HepG2 (cell line): ENCODE data around the gene IGF2. TPM values are rescaled to one million over a fixed set of nuclear protein-coding genes. Genes with fewer than 3 reads are reported as not detected.
A peak's percentile ranks its signal among the peaks of the same experiment; 100 is the strongest.

Source experiments
- ADNP ChIP-seq: sonication (generic); formaldehyde crosslinking; IDR thresholded peaks from 2 replicates; pipeline ENCODE4 v1.4.0; 2020; ENCODE audit warnings: missing genetic modification reagents
- CBFB ChIP-seq: sonication (generic); formaldehyde crosslinking; IDR thresholded peaks from 2 replicates; pipeline ENCODE4 v1.4.0; 2020; ENCODE audit warnings: missing genetic modification reagents
- CBX2 ChIP-seq, 2 experiments: fragments of 200-600 bp in 1 of 2; sonication (generic); formaldehyde crosslinking in 1 of 2; IDR thresholded peaks; 2 replicates each; pipeline versions ENCODE4 v1.7.0 to v1.8.1; 2018 to 2022; ENCODE audit warnings: low read depth in 2 of 2, low read length in 1 of 2, mild to moderate bottlenecking in 1 of 2, missing genetic modification reagents in 1 of 2
- ESRRA ChIP-seq: sonication (generic); formaldehyde crosslinking; IDR thresholded peaks from 2 replicates; pipeline ENCODE4 v1.5.1; 2020; ENCODE audit warnings: mild to moderate bottlenecking, low read depth, missing genetic modification reagents
- FIP1L1 ChIP-seq: fragments of 200-400 bp; formaldehyde crosslinking; IDR thresholded peaks from 2 replicates; pipeline ENCODE4 v1.6.1; 2018; ENCODE audit warnings: low read depth, mild to moderate bottlenecking, low read length, moderate library complexity, borderline replicate concordance; ENCODE audit not compliant: insufficient read depth
- FOXK1 ChIP-seq: sonication (generic); formaldehyde crosslinking; IDR thresholded peaks from 2 replicates; pipeline ENCODE4 v1.4.0; 2020; ENCODE audit warnings: low read depth, missing genetic modification reagents, borderline replicate concordance
- KDM1A ChIP-seq: IDR thresholded peaks from 2 replicates; pipeline ENCODE4 v1.6.1; 2016; ENCODE audit warnings: missing compliant biosample characterization
- MEIS1 ChIP-seq: sonication (generic); formaldehyde crosslinking; IDR thresholded peaks from 2 replicates; pipeline ENCODE4 v1.9.0; 2021; ENCODE audit warnings: mild to moderate bottlenecking, missing genetic modification reagents, moderate library complexity, borderline replicate concordance
- SRSF9 ChIP-seq: fragments of 200-400 bp; formaldehyde crosslinking; IDR thresholded peaks from 2 replicates; pipeline ENCODE4 v1.6.1; 2018; ENCODE audit warnings: borderline replicate concordance, mild to moderate bottlenecking, low read depth, low read length; ENCODE audit not compliant: insufficient read depth, poor library complexity, severe bottlenecking
- STAT5B ChIP-seq: sonication (generic); formaldehyde crosslinking; IDR thresholded peaks from 2 replicates; pipeline ENCODE4 v1.4.0; 2020; ENCODE audit warnings: missing genetic modification reagents
- YY1 ChIP-seq: IDR thresholded peaks from 2 replicates; pipeline ENCODE4 v1.6.1; 2011; ENCODE audit warnings: low read length, low read depth, moderate library complexity, mild to moderate bottlenecking; ENCODE audit not compliant: insufficient read depth, insufficient replicate concordance
- ZNF530 ChIP-seq: sonication (generic); formaldehyde crosslinking; IDR thresholded peaks from 2 replicates; pipeline ENCODE4 v1.5.0; 2020; ENCODE audit warnings: low read depth, mild to moderate bottlenecking, missing genetic modification reagents
- ZNF644 ChIP-seq: IDR thresholded peaks from 2 replicates; pipeline ENCODE4 v1.6.1; 2016; ENCODE audit warnings: low read depth
- ZNF7 ChIP-seq: IDR thresholded peaks from 2 replicates; pipeline ENCODE4 v1.6.1; 2016; ENCODE audit warnings: missing biosample characterization, missing genetic modification reagents
- ZSCAN30 ChIP-seq: sonication (generic); formaldehyde crosslinking; IDR thresholded peaks from 2 replicates; pipeline ENCODE4 v1.5.0; 2020; ENCODE audit warnings: mild to moderate bottlenecking, missing genetic modification reagents
- polyA plus RNA-seq, 8 experiments: library from polyadenylated mRNA; depleted of rRNA in 3 of 8; stranded (reverse) in 7 of 8; unstranded in 1 of 8; fragments of >200 nt; fragmentation: Illumina TruSeq in 4 of 8; extraction: Trizol in 4 of 8; gene quantifications; 2 replicates each; pipeline versions ENCODE4 v1.2.1 to v1.2.3, GENCODE V29; 2011 to 2016; ENCODE audit warnings: low read depth in 4 of 8, missing spikeins in 1 of 8, mixed read lengths in 1 of 8; ENCODE audit not compliant: insufficient read depth in 1 of 8
- total RNA-seq, 5 experiments: library from RNA; depleted of rRNA; stranded (reverse); fragments of >200 nt; fragmentation: Illumina TruSeq; extraction: Trizol; gene quantifications; 2 replicates each; pipeline ENCODE4 v1.2.3, GENCODE V29; 2016; ENCODE audit warnings: low read depth in 1 of 5
- TF ChIP-seq, protein P1 (sequence below): sonication (generic); formaldehyde crosslinking; IDR thresholded peaks from 2 replicates; pipeline ENCODE4 v1.4.0; 2020; ENCODE audit warnings: low read depth, mild to moderate bottlenecking, missing genetic modification reagents
- TF ChIP-seq, protein P2 (sequence below): sonication (generic); formaldehyde crosslinking; IDR thresholded peaks from 2 replicates; pipeline ENCODE4 v1.5.0; 2020; ENCODE audit warnings: missing genetic modification reagents
- TF ChIP-seq, protein P3 (sequence below), 2 experiments: IDR thresholded peaks; 2 replicates each; pipeline ENCODE4 v1.6.1; 2011 to 2012; ENCODE audit warnings: low read length in 2 of 2, borderline replicate concordance in 1 of 2, low read depth in 1 of 2, mild to moderate bottlenecking in 1 of 2, moderate library complexity in 1 of 2
- TF ChIP-seq, protein P4 (sequence below): sonication (generic); formaldehyde crosslinking; IDR thresholded peaks from 2 replicates; pipeline ENCODE4 v1.8.1; 2023; ENCODE audit warnings: mild to moderate bottlenecking, missing genetic modification reagents, borderline replicate concordance
- TF ChIP-seq, protein P5 (sequence below): sonication (generic); formaldehyde crosslinking; conservative IDR thresholded peaks from 2 replicates; pipeline ENCODE4 v1.8.1; 2023; ENCODE audit warnings: missing genetic modification reagents

IGF2 gene
- total and polyA plus RNA-seq, 2 of the 13 experiments (the other 11 are each of a cell fraction or from before 2014, with no cell fraction given) = 79.1 to 254 TPM

DNA sequence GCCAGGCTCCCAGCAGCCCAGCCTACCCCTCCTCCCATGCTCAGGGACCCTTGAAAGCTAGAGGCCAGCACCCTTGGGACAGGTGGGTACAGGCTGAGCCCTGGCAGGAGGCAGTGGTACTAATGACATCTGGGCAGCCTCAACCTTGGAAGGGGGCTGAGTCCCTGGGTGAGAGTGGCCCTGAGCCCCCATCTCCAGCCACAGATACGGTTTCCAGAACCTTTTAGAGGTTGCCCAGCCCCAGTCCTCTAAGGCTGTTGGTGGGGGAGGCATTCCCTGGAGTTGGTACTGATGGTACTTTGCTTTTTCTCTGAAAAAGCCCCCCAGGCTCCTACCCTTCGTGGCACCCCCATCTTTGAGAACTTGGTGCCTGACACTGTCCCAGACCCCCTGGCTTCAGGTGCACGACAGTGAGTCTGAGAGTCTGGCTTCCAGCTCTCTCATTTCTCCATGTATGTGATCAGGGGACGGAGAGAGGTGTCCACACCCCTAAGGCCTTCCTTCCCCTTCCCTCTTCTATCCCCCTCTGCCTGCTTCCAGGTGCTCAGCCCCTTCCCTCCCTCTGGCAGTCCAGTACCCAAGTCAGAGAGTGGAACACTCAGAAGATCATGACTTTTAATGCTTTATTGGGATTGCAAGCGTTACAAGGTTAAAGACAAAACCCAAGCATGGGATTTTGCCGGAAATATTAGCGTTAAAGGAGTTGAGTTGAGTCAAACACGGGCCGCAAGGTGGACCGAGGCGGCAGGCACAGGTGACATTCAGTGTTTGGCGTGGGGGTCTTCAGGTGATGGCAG is 10.5 kb downstream of the IGF2 start (continued):
- no peak for TF ChIP-seq ADNP
- peak; percentile 45; the same call in 1 of the 2 replicates for TF ChIP-seq FOXK1 (CRISPR knock-in tag)
- no peak for TF ChIP-seq ZNF644 (CRISPR knock-in tag)
- TF ChIP-seq MEIS1 (CRISPR knock-in tag) = 0 out of 2 replicates have a peak, but pooled peaks have one; percentile 32
- no peak for TF ChIP-seq SRSF9
- TF ChIP-seq STAT5B (CRISPR knock-in tag) = no peak
- no peak; the same call in 1 of the 2 replicates for TF ChIP-seq ESRRA (CRISPR knock-in tag)
- TF ChIP-seq CBFB (CRISPR knock-in tag) = no peak
- no peak for TF ChIP-seq ZNF530 (CRISPR knock-in tag)
- TF ChIP-seq, protein P1, sequence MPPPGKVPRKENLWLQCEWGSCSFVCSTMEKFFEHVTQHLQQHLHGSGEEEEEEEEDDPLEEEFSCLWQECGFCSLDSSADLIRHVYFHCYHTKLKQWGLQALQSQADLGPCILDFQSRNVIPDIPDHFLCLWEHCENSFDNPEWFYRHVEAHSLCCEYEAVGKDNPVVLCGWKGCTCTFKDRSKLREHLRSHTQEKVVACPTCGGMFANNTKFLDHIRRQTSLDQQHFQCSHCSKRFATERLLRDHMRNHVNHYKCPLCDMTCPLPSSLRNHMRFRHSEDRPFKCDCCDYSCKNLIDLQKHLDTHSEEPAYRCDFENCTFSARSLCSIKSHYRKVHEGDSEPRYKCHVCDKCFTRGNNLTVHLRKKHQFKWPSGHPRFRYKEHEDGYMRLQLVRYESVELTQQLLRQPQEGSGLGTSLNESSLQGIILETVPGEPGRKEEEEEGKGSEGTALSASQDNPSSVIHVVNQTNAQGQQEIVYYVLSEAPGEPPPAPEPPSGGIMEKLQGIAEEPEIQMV (CRISPR knock-in tag) = peak; percentile 31; the same call in 1 of the 2 replicates
- TF ChIP-seq ZSCAN30 (CRISPR knock-in tag) = peak; percentile 85; the same call in 1 of the 2 replicates
- TF ChIP-seq, protein P2, sequence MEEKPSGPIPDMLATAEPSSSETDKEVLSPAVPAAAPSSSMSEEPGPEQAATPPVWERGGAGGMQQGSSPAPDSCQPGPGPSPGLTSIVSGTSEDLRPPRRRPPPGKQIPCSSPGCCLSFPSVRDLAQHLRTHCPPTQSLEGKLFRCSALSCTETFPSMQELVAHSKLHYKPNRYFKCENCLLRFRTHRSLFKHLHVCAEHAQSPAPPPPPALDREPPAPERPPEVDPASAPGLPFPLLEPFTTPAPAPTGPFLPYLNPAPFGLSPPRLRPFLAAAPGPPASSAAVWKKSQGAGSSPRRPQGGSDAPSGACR (CRISPR knock-in tag) = no peak; the same call in 1 of the 2 replicates
- TF ChIP-seq YY1 = peak; percentile 42
- no peak for TF ChIP-seq FIP1L1
- TF ChIP-seq ZNF7 (CRISPR knock-in tag) = no peak
- no peak for TF ChIP-seq KDM1A (CRISPR knock-in tag)
- TF ChIP-seq, protein P3, sequence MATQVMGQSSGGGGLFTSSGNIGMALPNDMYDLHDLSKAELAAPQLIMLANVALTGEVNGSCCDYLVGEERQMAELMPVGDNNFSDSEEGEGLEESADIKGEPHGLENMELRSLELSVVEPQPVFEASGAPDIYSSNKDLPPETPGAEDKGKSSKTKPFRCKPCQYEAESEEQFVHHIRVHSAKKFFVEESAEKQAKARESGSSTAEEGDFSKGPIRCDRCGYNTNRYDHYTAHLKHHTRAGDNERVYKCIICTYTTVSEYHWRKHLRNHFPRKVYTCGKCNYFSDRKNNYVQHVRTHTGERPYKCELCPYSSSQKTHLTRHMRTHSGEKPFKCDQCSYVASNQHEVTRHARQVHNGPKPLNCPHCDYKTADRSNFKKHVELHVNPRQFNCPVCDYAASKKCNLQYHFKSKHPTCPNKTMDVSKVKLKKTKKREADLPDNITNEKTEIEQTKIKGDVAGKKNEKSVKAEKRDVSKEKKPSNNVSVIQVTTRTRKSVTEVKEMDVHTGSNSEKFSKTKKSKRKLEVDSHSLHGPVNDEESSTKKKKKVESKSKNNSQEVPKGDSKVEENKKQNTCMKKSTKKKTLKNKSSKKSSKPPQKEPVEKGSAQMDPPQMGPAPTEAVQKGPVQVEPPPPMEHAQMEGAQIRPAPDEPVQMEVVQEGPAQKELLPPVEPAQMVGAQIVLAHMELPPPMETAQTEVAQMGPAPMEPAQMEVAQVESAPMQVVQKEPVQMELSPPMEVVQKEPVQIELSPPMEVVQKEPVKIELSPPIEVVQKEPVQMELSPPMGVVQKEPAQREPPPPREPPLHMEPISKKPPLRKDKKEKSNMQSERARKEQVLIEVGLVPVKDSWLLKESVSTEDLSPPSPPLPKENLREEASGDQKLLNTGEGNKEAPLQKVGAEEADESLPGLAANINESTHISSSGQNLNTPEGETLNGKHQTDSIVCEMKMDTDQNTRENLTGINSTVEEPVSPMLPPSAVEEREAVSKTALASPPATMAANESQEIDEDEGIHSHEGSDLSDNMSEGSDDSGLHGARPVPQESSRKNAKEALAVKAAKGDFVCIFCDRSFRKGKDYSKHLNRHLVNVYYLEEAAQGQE (IDR thresholded peaks at IDR 0.05; ENCODE audit: borderline replicate concordance in 1 of 2, low read depth in 1 of 2, low read length in 2 of 2) = peak in 1 of 2 experiments; percentile 6; a peak in 1 of 4 replicates
- no peak for TF ChIP-seq CBX2 (IDR thresholded peaks at IDR 0.05; ENCODE audit: low read depth, low read length)
- no peak; the same call in 1 of the 2 replicates for TF ChIP-seq CBX2 (CRISPR knock-in tag; IDR thresholded peaks at IDR 0.05; ENCODE audit: low read depth)
- TF ChIP-seq, protein P4, sequence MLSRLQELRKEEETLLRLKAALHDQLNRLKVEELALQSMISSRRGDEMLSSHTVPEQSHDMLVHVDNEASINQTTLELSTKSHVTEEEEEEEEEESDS (CRISPR knock-in tag) = no peak
- TF ChIP-seq, protein P5, sequence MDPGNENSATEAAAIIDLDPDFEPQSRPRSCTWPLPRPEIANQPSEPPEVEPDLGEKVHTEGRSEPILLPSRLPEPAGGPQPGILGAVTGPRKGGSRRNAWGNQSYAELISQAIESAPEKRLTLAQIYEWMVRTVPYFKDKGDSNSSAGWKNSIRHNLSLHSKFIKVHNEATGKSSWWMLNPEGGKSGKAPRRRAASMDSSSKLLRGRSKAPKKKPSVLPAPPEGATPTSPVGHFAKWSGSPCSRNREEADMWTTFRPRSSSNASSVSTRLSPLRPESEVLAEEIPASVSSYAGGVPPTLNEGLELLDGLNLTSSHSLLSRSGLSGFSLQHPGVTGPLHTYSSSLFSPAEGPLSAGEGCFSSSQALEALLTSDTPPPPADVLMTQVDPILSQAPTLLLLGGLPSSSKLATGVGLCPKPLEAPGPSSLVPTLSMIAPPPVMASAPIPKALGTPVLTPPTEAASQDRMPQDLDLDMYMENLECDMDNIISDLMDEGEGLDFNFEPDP (CRISPR knock-in tag) = 0 out of 2 replicates have a peak, but pooled peaks have one; percentile 18
